HG02970 (cell line): Measurements from ENCODE around the gene PDCD1.
"Not testable (repeated sequence)": the region's sequence is repeated elsewhere in the genome, so short reads cannot be mapped to it uniquely, and the experiment has no call there.

Experiments used
- ATAC-seq: cut with Tn5 transposase; IDR thresholded peaks from one replicate; pipeline ENCODE4 v1.9.1; 2021; ENCODE audit warnings: mild to moderate bottlenecking, moderate library complexity, moderate number of reproducible peaks; ENCODE audit not compliant: unreplicated experiment, low FRiP score

The PDCD1 gene

GRCh38 chr2:241817126-241817820, 41.4 kb downstream of the PDCD1 start:
- ATAC-seq = no peak

- no peak for ATAC-seq
Measured at GRCh38 chr2:241816431-241817121, 42.1 kb downstream of the PDCD1 start.

- no peak for ATAC-seq
Measured at GRCh38 chr2:241815477-241816430, 42.9 kb downstream of the PDCD1 start.

- no peak for ATAC-seq
Measured at GRCh38 chr2:241814643-241815476, 43.8 kb downstream of the PDCD1 start.

- no peak for ATAC-seq
Measured at GRCh38 chr2:241814393-241814642, 44.4 kb downstream of the PDCD1 start.

GRCh38 chr2:241813644-241814392, 44.9 kb downstream of the PDCD1 start:
- no peak for ATAC-seq

- ATAC-seq = no peak
Measured at GRCh38 chr2:241812730-241813643, 45.7 kb downstream of the PDCD1 start.

- no peak for ATAC-seq
Measured at GRCh38 chr2:241811952-241812729, 46.6 kb downstream of the PDCD1 start.

- no peak for ATAC-seq
Measured at GRCh38 chr2:241811201-241811951, 47.3 kb downstream of the PDCD1 start.

GRCh38 chr2:241810307-241811200, 48.1 kb downstream of the PDCD1 start:
- no peak for ATAC-seq

- no peak for ATAC-seq
Measured at GRCh38 chr2:241809383-241810306, 49.0 kb downstream of the PDCD1 start.

- ATAC-seq = no peak
Measured at GRCh38 chr2:241808721-241809382, 49.8 kb downstream of the PDCD1 start, which contains the start of gene NEU4. Gene NEU4, plus strand, starts transcription at chr2:241809193. Its CDS starts 5,292 bp downstream, at chr2:241814485.

- no peak for ATAC-seq
Measured at GRCh38 chr2:241808051-241808720, 50.5 kb downstream of the PDCD1 start.

- ATAC-seq = not testable (repeated sequence)
Measured at GRCh38 chr2:241806217-241806616, 52.5 kb downstream of the PDCD1 start.
